DOHH2 (cell line): ENCODE results near the gene KNDC1.

Source experiments
- CTCF ChIP-seq: fragments of 200-600 bp; sonication (generic); IDR thresholded peaks from one replicate; pipeline ENCODE4 v1.5.1; 2014; ENCODE audit warnings: antibody characterized with exemption, mild to moderate bottlenecking, low read depth, low read length; ENCODE audit not compliant: poor library complexity, severe bottlenecking
- EZH2phosphoT487 ChIP-seq: fragments of 200-600 bp; sonication (generic); IDR thresholded peaks from 2 replicates; pipeline ENCODE4 v1.6.1; 2017; ENCODE audit warnings: borderline replicate concordance, mild to moderate bottlenecking, antibody characterized with exemption, low read length, moderate library complexity, mixed read lengths

DNA sequence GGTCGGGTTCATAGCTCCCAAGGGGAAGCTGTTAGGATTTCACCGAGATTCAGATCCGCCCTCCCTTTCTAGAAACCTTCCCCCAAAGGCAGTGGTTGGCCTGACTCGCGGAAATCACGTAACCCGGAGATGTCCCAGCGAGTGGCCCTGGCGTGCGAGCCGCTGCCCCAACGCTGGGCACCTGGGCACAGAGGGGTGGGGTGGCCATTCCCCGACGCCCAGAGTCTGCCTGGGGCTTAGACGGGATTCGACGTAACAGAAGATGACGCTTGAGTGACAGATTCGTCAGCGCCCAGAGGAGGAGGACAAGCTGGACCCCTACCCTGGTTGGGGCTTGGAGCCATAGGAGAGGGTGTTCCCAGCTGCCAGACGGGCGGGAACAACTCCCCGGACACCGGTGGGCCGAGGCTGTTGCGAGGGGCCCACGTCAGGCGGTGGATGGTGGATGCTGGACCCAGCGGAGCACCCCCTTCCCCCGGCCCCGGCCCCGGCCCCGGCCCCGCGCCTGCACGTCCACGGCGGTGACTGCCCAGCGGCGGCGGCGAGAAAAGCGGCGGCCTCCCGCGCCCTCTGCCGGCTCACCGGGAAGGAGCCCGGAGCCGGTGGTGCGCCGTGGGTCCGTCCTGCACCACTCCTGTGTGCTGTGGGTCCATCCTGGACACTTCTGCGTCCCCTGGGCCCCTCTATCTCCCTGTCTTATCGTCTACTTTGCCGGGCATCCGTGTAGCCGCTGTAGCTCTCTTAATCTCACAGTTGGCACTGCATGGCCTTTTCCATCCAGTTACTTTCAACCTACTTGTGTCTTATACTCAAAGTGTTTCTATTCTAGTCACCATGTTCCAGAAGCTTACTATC is 35.4 kb upstream of the KNDC1 start:
- no peak for TF ChIP-seq EZH2phosphoT487
- TF ChIP-seq CTCF = no peak
